Measurements from ENCODE around the gene ARSG. TPM values are rescaled to one million over a fixed set of nuclear protein-coding genes. Genes with fewer than 3 reads are reported as not detected.

ARSG gene
- total and polyA plus RNA-seq, 2 experiments from 2014 or later = 1.7 to 5.1 TPM

DNA sequence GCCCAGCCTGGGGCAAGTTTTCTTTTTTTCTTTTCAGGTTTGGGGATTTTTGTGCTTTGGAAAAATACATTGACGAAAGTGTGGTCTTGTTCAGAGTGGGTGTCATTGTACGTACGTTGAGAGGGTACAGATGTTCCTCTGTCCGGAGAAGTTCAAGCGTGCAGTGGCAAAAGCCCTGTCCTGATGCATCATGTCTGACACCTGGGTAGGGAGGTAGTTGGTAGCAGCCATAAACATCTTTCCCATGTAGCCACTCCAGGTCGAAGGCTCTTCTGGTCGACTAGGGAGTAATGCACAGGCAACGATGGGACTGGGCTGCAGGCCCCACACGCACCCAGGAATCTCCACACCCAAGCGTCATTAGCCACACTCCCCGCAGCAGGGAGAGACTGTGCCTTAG is 138.6 kb downstream of the ARSG start:
- Histone ChIP-seq H3K79me2 (replicated peaks; ENCODE audit: insufficient read depth) (no peaks in the 10 kb centered on the region), H3K4me1 (ENCODE audit: insufficient read depth) (no peaks in the 10 kb centered on the region), H3K27ac (ENCODE audit: low read depth) (no peak overlapping the region), H3K9me2 (ENCODE audit: insufficient read depth) (no peaks in the 10 kb centered on the region), H3K27me3 (ENCODE audit: insufficient read depth) (no peaks in the 10 kb centered on the region), H3K4me3 (no peak overlapping the region), H3K4me2 (no peak overlapping the region), H3K36me3 (ENCODE audit: insufficient read depth) (no peaks in the 10 kb centered on the region), H2AFZ (no peak overlapping the region), H4K20me1 (replicated peaks; ENCODE audit: insufficient read depth) (no peaks in the 10 kb centered on the region), H3F3A (replicated peaks; ENCODE audit: low read depth) (no peaks in the 10 kb centered on the region)
- ATAC-seq (no peak), DNase-seq (ENCODE audit: low spot score) (no peak)
- peaks cover 2% of the 10 kb centered on the region; the same call in 1 of the 3 replicates for H3K4me1 Mint-ChIP-seq
- no peaks in the 10 kb centered on the region for H3K9me3 Mint-ChIP-seq
- H3K27me3 Mint-ChIP-seq (ENCODE audit: insufficient read depth, low read depth, poor library complexity) = no peaks in the 10 kb centered on the region
- H3K36me3 Mint-ChIP-seq (ENCODE audit: low read depth) = peaks cover 17% of the 10 kb centered on the region; the same call in 2 of the 3 replicates
- H3K27ac Mint-ChIP-seq = no peak overlapping the region
- H3K4me3 Mint-ChIP-seq = no peak overlapping the region
- TF ChIP-seq STAT1 (IDR thresholded peaks at IDR 0.05; ENCODE audit: unreplicated experiment) (no peak), EZH2phosphoT487 (IDR thresholded peaks at IDR 0.05; ENCODE audit: unreplicated experiment) (no peak), ZNF331 (CRISPR knock-in tag; IDR thresholded peaks at IDR 0.05; ENCODE audit: low read depth) (no peak), JUNB (IDR thresholded peaks at IDR 0.05; ENCODE audit: unreplicated experiment) (no peak), EZH2 (IDR thresholded peaks at IDR 0.05; ENCODE audit: low read depth, unreplicated experiment) (no peak), REST (IDR thresholded peaks at IDR 0.05; ENCODE audit: unreplicated experiment) (no peak), CREB1 (CRISPR knock-in tag; IDR thresholded peaks at IDR 0.05; ENCODE audit: low read depth) (no peak), NANOG (IDR thresholded peaks at IDR 0.05; ENCODE audit: borderline replicate concordance) (no peak), CTCF (conservative IDR thresholded peaks at IDR 0.05; ENCODE audit: low read depth in 2 of 2) (no peak), ETS1 (IDR thresholded peaks at IDR 0.05) (no peak), POLR2AphosphoS5 (IDR thresholded peaks at IDR 0.05; ENCODE audit: low read depth) (no peak), ZNF114 (CRISPR knock-in tag; IDR thresholded peaks at IDR 0.05) (no peak)
